ENCODE results near the gene PPT2. TPM values are rescaled to one million over a fixed set of nuclear protein-coding genes. Genes with fewer than 3 reads are reported as not detected.

Gene PPT2
- total RNA-seq, 2 experiments from 2014 or later = 8.7 to 8.9 TPM

GRCh38 chr6:32108094-32108627 is 45.8 kb upstream of the PPT2 start:
- ChIA-PET POLR2A (no interaction called here), CTCF (no interaction called here)
- H3K9me3 Mint-ChIP-seq = no peaks in the 10 kb centered on the region
- H3K27me3 ChIP-seq (ENCODE audit: control insufficient read depth in 1 of 2, insufficient read depth in 2 of 2, low read length in 2 of 2) = peaks cover 5% of the 10 kb centered on the region in 2 experiments
- H3K4me3 ChIP-seq (ENCODE audit: low read length) = no peak overlapping the region
- peak overlapping the region; percentile 58 for H3K27ac Mint-ChIP-seq
- peaks cover 24% of the 10 kb centered on the region for H3K27me3 Mint-ChIP-seq
- intact Hi-C loops (cut with DNase I, micrococcal nuclease) = no loop called here
- peak; percentile 25 for ATAC-seq (ENCODE audit: poor library complexity)
- H3K36me3 ChIP-seq (ENCODE audit: insufficient read depth, low read length) = no peaks in the 10 kb centered on the region
- TF ChIP-seq CTCF (IDR thresholded peaks at IDR 0.05) = no peak
- H3K4me1 Mint-ChIP-seq (ENCODE audit: low read depth) = peaks cover 24% of the 10 kb centered on the region
- H3K36me3 Mint-ChIP-seq (ENCODE audit: low read depth) = peaks cover 13% of the 10 kb centered on the region
- peaks cover 21% of the 10 kb centered on the region for H3K4me1 ChIP-seq (ENCODE audit: insufficient read depth, low read length)
- H3K27ac ChIP-seq (ENCODE audit: low read depth in 1 of 2, low read length in 2 of 2) = no peak overlapping the region
- no peak overlapping the region for H3K4me3 Mint-ChIP-seq
- H3K9me3 ChIP-seq (ENCODE audit: control insufficient read depth in 1 of 2, insufficient read depth in 1 of 2, low read length in 2 of 2) = no peaks in the 10 kb centered on the region
- no peak for DNase-seq

- H3K4me3 Mint-ChIP-seq = no peak overlapping the region
- H3K9me3 Mint-ChIP-seq = no peaks in the 10 kb centered on the region
- no peak for DNase-seq
- peaks cover 19% of the 10 kb centered on the region for H3K36me3 Mint-ChIP-seq (ENCODE audit: low read depth)
- Histone ChIP-seq H3K4me3 (ENCODE audit: low read length) (no peak overlapping the region), H3K9me3 (ENCODE audit: control insufficient read depth in 1 of 2, insufficient read depth in 1 of 2, low read length in 2 of 2) (no peaks in the 10 kb centered on the region), H3K36me3 (ENCODE audit: insufficient read depth, low read length) (no peaks in the 10 kb centered on the region), H3K4me1 (ENCODE audit: insufficient read depth, low read length) (peaks cover 21% of the 10 kb centered on the region), H3K27ac (ENCODE audit: low read depth in 1 of 2, low read length in 2 of 2) (no peak overlapping the region), H3K27me3 (ENCODE audit: control insufficient read depth in 1 of 2, insufficient read depth in 2 of 2, low read length in 2 of 2) (peaks cover 5% of the 10 kb centered on the region in 2 experiments)
- H3K4me1 Mint-ChIP-seq (ENCODE audit: low read depth) = peaks cover 24% of the 10 kb centered on the region
- intact Hi-C loops (cut with DNase I, micrococcal nuclease) = no loop called here
- H3K27me3 Mint-ChIP-seq = peaks cover 20% of the 10 kb centered on the region
- ATAC-seq (ENCODE audit: poor library complexity) = no peak
- H3K27ac Mint-ChIP-seq = peak overlapping the region; percentile 33
- ChIA-PET CTCF (no interaction called here), POLR2A (no interaction called here)
- TF ChIP-seq CTCF (IDR thresholded peaks at IDR 0.05) = no peak
Measured at GRCh38 chr6:32108727-32109113, 45.2 kb upstream of the PPT2 start.

- ATAC-seq (ENCODE audit: poor library complexity) (peak; percentile 43), DNase-seq (peak in 1 of 14 experiments; percentile 27)
- Mint-ChIP-seq H3K27ac (peak within 1 kb of the TSS; percentile 58), H3K9me3 (no peaks in the 10 kb centered on the region), H3K4me1 (ENCODE audit: low read depth) (peaks cover 24% of the 10 kb centered on the region), H3K36me3 (ENCODE audit: low read depth) (peaks cover 20% of the 10 kb centered on the region), H3K27me3 (peaks cover 17% of the 10 kb centered on the region), H3K4me3 (no peak within 1 kb of the TSS)
- Histone ChIP-seq H3K4me1 (ENCODE audit: insufficient read depth, low read length) (peaks cover 21% of the 10 kb centered on the region), H3K27ac (ENCODE audit: low read depth in 1 of 2, low read length in 2 of 2) (no peak within 1 kb of the TSS), H3K36me3 (ENCODE audit: insufficient read depth, low read length) (no peaks in the 10 kb centered on the region), H3K27me3 (ENCODE audit: control insufficient read depth in 1 of 2, insufficient read depth in 2 of 2, low read length in 2 of 2) (peaks cover 5% of the 10 kb centered on the region in 2 experiments), H3K9me3 (ENCODE audit: control insufficient read depth in 1 of 2, insufficient read depth in 1 of 2, low read length in 2 of 2) (no peaks in the 10 kb centered on the region), H3K4me3 (ENCODE audit: low read length) (no peak within 1 kb of the TSS)
- CTCF ChIA-PET = no interaction called here
- POLR2A ChIA-PET = no interaction called here
- intact Hi-C loops (cut with DNase I, micrococcal nuclease) = no loop called here
- no peak for TF ChIP-seq CTCF (IDR thresholded peaks at IDR 0.05)
Measured at GRCh38 chr6:32109114-32109764, 44.7 kb upstream of the PPT2 start, which contains the start of gene TNXB. Gene TNXB (minus strand): TSS chr6:32109338. CDS start chr6:32098198, 11,140 bp downstream.

Data from CD4-positive, alpha-beta T cell (primary cell).